22Rv1 (cell line): Measurements from ENCODE around the gene RIC1.

ENCODE experiments used
- CTCF ChIP-seq: fragments of 450-650 bp; IDR thresholded peaks from 2 replicates; pipeline ENCODE4 v1.5.1; 2017; ENCODE audit warnings: mild to moderate bottlenecking
- ZFX ChIP-seq: fragments of 450-650 bp; IDR thresholded peaks from 2 replicates; pipeline ENCODE4 v1.6.1; 2017; ENCODE audit warnings: antibody characterized with exemption, borderline replicate concordance

GRCh38 chr9:5811751-5812150 lies 182.8 kb downstream of the RIC1 start:
- TF ChIP-seq ZFX, result no peak
- no peak for TF ChIP-seq CTCF
